Activated gamma-delta T cell (primary cell): ENCODE measurements around the gene IL22.
"Not testable (repeated sequence)": the region's sequence is repeated elsewhere in the genome, so short reads cannot be mapped to it uniquely, and the experiment has no call there.

Experiments used
- DNase-seq: peaks from one replicate; lab custom pipeline; 2025; lab: John Stamatoyannopoulos, UW

Gene IL22

DNA sequence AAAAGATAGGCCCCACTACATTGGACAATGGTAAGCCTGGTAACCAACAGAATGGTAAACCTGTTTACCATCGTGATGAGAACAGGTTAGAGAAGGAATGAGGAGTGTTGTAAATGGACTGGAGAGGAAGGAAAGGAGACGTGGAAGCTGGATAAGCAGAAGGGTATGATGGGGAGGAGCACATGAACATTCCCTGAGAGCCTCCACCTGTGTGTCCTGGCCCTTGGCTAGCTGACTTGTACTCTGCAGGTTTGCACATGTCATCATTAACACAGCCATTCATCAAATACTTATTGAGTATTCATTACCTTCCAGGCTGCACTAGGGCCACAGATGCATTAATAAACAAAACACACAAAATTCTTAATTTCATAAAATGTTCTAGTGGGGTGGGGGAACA lies 23.4 kb downstream of the IL22 start:
- DNase-seq = no peak

DNA sequence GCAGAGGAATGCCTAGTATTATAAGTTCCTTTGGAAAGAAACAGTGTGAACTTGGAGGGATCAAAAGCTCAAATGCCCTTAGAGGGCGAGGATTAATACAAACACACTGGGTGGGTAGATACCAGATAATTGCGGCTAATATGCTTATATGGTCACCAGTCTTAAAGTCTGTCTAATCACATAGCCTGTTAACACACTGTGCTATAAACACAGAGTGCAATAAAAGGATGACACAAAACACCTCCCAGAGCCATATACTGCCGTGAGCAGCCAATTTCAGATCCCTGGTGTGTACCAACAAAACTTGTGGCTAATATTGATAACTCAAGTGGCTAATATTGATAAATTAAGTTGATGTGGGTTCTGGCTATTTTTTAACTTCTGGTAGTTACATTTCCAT lies 26.0 kb downstream of the IL22 start:
- DNase-seq = no peak

DNA sequence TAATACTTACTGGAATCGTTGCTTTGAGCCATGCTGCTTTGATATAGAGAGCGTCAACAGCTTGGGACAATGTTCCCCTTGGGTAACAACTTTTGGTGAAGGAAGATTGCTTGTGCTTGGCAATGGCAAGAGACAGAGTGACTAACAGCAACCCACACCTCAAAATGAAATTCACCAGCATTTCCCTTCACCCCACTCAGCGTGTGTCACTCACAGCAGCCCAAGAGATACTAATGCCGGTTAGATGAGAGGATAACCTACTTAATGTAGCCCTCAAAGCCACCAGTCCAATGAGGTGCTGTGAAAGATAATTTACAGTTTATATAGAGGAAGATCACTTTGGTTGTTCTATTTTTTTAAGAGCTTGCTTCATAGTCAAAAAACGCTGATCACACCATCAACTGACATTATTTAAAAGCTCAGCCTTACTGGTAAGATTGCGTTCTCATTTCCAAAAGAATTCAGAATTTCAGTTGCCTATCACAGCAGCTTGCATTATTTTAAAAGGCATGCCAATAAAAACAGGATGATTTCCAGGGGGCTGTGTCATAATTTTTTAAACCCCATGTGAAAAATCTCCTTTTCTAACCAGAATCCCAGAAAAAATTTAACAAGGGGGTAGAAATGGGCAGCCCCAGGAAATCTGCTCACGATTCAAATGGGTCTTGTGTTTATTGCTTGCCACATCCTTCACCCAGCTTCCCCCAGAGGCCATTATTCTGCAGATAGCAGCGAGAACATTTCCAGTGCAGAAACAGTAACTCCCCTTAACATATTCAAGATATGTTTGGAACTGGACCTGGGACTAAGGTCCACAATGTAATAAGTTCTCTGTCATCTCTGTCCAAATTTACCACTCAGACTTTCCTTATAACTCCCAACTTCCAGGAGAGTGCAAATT lies 27.6 kb downstream of the IL22 start, which contains the start of gene IL26:
Gene IL26 (minus strand): TSS at position 235 of the 901 bp plus-strand sequence. CDS start 54 bp downstream, at position 181.
- DNase-seq = no peak

DNA sequence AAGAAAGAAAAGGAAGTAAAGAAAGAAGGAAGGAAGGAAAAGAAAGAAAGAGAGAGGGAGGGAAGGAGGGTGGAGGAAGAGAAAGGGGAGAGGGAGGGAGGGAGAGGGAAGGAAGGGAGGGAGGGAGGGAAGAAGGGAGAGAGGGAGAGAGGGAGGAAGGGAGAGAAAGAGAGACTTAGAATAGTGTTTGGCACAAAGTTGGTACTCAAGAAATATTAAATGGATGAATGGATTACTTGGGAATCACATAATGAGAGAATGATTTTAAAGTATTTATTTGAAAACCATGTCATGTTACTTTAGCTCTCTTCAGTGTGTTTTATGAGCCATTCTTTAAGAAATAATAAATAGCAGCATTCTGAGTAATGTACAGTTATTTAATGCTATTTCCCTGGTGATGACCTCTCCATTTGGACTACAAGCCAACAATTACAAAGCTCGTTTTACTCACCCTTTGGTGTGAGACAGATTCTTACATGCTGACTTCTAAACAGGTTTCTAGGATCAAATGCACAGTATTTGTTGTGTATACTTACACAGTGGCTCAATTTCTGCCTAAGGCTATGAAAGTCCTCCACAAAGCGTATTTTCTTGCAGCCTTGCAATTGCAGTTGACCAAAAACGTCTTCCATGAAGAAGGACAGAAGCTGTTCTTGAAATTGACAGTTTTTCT lies 28.7 kb downstream of the IL22 start:
- no peak for DNase-seq

DNA sequence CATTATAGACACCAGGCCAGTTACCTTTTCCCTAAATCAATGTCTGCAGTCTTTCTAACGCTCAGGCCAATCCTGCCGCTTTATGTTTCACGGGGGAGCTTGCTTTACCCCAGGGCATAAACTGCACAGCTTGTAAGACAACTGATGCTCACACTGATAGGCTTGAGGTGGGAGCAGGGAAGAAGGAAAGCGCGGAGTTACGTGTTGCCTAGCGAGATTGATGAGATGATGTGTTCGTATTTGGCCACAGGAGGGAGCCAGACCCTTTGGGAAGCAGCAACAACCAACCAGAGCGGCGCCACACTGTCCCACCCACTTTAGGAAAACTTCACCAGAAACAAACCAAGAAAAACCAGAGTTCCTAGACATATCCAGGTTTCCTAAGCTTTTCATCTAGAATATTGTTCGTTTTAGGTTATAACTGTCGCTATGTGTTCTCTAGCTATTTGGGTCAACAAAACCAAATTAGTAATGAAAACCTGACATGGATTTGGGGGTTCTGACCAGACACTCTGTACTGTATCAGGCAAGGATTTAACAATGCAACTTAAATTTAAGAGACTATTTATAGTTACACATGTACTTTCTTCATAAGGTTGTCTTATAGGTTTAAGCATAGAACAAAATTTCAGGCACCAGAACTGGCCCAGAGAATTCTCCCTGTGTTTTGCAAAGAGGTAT lies 30.2 kb downstream of the IL22 start:
- DNase-seq = no peak

DNA sequence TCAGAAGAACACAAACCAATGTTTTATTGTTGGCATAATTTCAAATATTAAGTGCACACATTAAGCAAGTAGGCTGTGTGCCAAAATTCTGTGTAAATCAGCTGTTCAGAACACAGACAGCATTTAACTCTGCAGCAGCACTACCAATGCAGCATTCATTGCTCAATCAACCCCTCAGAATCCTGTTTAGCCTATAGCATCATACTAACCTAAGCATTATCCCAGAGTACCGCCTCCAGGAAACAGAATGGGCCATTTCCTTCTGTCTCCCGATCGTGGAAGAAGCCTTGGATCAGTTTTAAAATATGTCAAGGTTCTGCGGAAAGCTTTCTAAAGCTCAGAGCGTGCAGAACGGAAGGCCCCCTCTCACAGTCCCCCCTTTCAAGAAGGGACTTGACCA lies 31.1 kb downstream of the IL22 start:
- DNase-seq = no peak

DNA sequence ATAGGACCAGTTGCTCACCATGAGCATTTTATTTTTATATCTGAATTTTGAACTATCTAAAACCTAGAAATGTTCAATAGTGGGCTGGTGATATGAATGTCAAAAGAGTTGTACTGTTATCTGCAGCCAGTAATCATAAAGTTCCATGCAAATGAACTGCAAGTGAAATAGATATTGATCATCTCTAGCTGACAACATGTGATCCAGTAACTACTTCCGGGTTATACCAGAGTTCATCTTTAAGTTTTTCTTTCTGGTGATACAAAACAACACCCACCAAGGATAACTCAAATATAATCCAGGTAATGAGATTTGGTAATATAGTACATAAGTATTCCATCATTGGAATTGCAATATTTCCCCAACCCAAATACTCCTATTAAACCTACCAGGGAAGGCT lies 31.9 kb downstream of the IL22 start:
- DNase-seq = no peak

DNA sequence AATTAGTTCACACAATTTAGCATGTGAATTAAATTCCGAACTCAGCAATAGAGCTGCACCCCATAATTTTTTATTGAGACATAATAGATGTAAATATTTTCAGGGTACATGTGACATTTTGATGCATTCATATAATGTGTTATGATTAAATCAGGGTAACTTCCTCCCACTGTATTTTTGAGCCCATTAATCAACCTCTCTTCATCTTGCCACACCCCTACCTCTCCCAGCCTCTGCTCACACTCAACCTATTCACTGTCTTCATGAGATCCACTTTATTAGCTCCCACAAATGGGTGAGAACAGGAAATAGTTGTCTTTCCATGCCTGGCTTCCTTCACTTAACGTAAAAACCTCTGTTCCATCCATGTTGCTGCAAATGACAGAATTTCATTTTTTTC lies 42.5 kb downstream of the IL22 start:
- no peak for DNase-seq

DNA sequence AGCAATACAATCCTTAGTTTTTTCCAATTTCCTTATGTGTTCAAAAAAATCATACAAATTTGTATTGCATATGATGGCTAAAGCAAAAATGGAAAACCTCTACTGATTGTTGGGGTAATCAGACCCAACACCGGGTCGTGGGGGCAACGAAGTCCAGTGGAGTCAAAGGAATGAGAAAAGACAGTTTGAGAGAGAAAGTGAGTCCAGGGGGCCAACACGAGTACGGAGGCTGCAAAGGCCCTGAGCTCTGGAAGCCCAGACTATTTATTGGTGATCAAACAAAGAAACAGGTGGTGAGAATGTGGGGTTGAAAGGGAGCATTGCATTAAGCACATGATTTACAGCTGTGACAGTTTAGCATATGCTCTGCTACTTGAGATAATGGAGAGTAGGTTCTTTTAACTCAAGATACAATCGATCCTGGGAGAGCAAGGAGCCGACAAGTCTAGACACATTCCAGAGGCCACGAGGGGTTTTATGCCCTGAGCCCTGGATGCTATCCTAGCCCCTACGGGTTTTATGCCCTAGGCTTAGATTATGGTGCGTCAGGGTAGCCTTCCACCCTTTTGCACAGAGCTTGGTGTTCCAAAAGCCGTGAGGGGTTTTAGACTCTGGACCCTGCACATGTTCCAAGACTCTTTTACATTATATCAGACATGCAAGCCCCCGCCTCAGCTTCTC lies 44.2 kb downstream of the IL22 start:
- not testable (repeated sequence) for DNase-seq

DNA sequence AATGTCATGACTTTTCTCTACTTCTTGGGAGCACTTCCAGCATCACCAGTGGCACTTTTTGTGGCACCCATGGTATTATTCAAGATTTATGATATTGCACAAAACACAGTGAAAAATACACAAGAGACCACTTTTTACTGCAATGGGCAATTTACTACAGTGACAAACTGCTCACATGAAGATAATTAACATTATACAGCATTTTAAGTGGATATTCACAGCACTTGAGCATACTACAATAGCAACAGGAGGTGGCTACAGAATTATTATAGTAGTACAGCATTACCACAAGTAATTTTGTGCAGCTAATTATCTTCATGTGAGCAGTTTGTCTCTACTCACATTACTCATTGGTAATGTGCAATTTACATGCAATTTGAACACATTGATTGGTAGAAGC lies 46.1 kb downstream of the IL22 start:
- no peak for DNase-seq

DNA sequence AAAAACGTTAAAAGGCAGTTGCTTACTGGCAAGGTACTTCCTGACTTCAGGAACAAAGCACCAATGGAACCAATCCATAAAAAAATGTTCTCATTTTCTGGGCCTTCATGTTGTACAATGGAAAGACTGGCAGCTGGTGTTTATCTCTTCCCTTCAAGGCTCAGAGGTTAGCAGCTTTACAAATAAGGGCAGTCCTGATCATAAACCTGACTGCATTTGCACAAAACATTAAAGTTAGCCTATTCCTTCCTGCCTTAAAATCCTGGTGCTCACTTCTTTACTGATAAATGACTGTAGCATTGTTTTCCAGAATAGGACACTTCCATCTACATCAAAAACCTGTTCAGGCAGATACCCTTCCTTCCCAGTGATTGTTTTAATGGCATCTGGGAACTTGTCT lies 47.0 kb downstream of the IL22 start:
- DNase-seq = no peak

DNA sequence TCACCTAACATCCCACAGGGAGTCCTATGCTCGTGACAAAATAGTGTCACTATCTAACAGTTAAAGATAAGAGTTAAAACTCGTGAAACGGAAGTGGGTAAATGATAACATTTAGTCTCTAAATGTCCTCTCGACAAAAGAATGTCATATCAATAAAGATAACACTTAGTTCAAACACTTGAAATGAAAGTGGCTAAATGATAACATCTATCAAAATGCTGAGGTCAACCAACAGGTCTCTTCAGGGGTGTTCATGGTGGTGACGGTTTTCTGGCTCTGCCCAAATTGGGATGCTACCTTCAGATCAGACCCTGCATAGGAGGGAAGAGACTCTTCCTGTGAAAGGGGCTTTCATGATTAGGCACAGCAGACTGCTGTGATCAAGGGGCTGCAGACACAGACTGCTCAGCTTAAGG lies 49.9 kb downstream of the IL22 start:
- DNase-seq = no peak

DNA sequence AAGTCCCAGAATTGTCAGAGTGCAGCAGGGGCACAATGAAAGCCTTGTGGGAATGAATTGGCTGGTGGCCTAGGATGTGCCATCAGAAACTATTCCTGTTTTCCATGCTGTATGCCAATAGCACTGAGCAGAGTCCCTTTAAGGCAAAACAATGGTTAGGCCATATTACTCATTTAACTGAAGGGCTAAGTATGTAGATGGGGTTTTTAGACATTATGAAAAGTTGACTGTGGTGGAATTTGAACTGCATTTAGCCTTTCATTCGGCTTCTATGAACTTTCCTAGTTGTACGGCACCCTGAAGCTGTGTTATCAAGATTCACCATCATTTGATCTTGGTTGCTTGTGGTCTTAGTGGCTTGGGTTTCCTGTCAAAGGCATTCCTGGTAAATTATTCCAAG lies 52.5 kb downstream of the IL22 start:
- DNase-seq = no peak

DNA sequence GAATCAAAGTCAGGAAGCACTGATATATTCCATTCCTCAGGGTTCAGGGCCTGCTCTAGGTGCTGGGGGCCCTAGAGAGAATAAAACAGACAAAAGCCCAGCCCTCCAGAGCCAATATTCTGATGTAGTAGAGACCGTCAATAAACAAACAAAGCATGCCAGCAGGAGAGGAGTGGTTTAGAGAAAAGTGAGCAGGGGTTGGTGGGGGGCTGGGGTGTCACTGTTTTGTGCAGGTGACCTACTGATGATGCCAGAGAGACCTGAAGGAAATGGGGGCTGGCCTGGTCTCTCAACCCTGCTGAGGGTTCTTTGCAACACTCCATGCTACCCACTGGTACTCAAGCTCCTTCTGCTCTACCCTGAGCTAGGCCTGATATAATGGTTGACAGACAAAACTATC lies 54.3 kb downstream of the IL22 start:
- DNase-seq = no peak

DNA sequence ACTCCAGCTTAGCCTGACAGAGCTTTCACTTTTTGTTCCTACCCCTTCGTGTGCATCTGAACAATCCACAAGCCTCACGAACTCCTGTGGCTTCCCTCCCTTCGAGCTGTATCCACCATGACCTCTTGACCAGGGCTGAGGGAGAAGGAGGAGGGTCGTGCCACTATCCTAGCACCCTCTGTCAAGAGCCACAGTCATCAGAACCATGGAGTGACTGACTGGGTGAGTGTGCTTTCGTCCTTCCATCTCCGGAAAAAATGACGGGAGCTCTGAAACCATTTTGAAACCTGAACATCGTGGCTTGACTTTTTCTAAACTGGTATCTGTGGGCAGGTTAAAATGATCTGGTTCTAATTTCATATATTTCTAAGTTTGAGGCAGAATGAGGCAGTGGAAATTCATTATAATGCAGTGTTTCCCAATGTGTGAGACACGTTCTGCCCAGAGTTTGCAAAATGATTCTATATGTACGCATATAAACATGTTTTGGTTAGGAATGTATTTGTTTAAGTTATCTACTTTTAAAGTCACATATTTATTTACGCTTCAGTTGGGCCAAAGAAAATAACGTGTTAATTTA lies 54.8 kb downstream of the IL22 start:
- DNase-seq = no peak
